Natural killer cell treated with Interleukin-12 subunit alpha and Interleukin-12 subunit beta and Interleukin-15 and Interleukin-18, amount 100 ng/mL, for 72 hours (primary cell): Measurements from ENCODE around the gene PPP2R3C. TPM values are rescaled to one million over a fixed set of nuclear protein-coding genes. Genes with fewer than 3 reads are reported as not detected.
A peak's percentile ranks its signal among the peaks of the same experiment; 100 is the strongest.
"Not testable (repeated sequence)": the region's sequence is repeated elsewhere in the genome, so short reads cannot be mapped to it uniquely, and the experiment has no call there.

Source experiments
- ATAC-seq, 2 donors: fragments of 150-1000 bp; cut with Tn5 transposase in 1 of 2; sonication (Bioruptor Pico), chemical (Tn5 transposase) in 1 of 2; 2 replicates each; pipeline ENCODE4 v1.10.0; 2021
- DNase-seq: peaks from one replicate; pipeline ENCODE4 v3.0.0; 2022; ENCODE audit warnings: low spot score
- H3K27ac Mint-ChIP-seq, 2 donors: 1 replicate in 1 of 2; 2 replicates in 1 of 2; pipeline ENCODE4 v1.8.0; 2022; ENCODE audit warnings: mixed read lengths in 2 of 2, mild to moderate bottlenecking in 1 of 2, moderate library complexity in 1 of 2
- H3K27me3 Mint-ChIP-seq, 2 donors: 1 replicate in 1 of 2; 2 replicates in 1 of 2; pipeline ENCODE4 v1.8.0; 2022; ENCODE audit warnings: mixed read lengths in 2 of 2
- H3K36me3 Mint-ChIP-seq: one replicate; pipeline ENCODE4 v1.8.0; 2022; ENCODE audit warnings: mixed read lengths
- H3K4me1 Mint-ChIP-seq, 2 donors: 1 replicate in 1 of 2; 2 replicates in 1 of 2; pipeline ENCODE4 v1.8.0; 2022; ENCODE audit warnings: low read depth in 2 of 2, mixed read lengths in 2 of 2, mild to moderate bottlenecking in 1 of 2
- H3K4me3 Mint-ChIP-seq: one replicate; pipeline ENCODE4 v1.8.0; 2022; ENCODE audit warnings: mixed read lengths
- H3K9me3 Mint-ChIP-seq: 2 replicates; pipeline ENCODE4 v1.8.0; 2022; ENCODE audit warnings: mixed read lengths
- total RNA-seq, 2 donors: library from RNA; stranded (reverse); gene quantifications; one replicate each; pipeline ENCODE4 v1.2.3, GENCODE V29; 2022

The PPP2R3C gene
- total RNA-seq, 2 donors from 2014 or later: 64.3 to 91.5 TPM

- not testable (repeated sequence) for H3K9me3 Mint-ChIP-seq, DNase-seq, H3K27ac Mint-ChIP-seq, H3K36me3 Mint-ChIP-seq, H3K4me3 Mint-ChIP-seq, ATAC-seq, H3K27me3 Mint-ChIP-seq
- peaks cover 4 to 10% of the 10 kb centered on the region in 2 donors for H3K4me1 Mint-ChIP-seq
Observed at GRCh38 chr14:35065731-35066130, 56.1 kb downstream of the PPP2R3C start.

GRCh38 chr14:35061113-35061791 lies 60.5 kb downstream of the PPP2R3C start:
- not testable (repeated sequence) for H3K4me1 Mint-ChIP-seq, H3K27me3 Mint-ChIP-seq, DNase-seq, H3K27ac Mint-ChIP-seq, ATAC-seq, H3K9me3 Mint-ChIP-seq, H3K4me3 Mint-ChIP-seq
- peaks cover 19% of the 10 kb centered on the region for H3K36me3 Mint-ChIP-seq

GRCh38 chr14:35052637-35053036 lies 69.2 kb downstream of the PPP2R3C start:
- Mint-ChIP-seq H3K9me3 (no peaks in the 10 kb centered on the region), H3K36me3 (peaks cover 11% of the 10 kb centered on the region), H3K27me3 (no peaks in the 10 kb centered on the region), H3K4me1 (peaks cover 6 to 18% of the 10 kb centered on the region in 2 donors), H3K4me3 (no peak overlapping the region), H3K27ac (no peak overlapping the region)
- ATAC-seq (no peak), DNase-seq (no peak)

GRCh38 chr14:35051796-35052195 lies 70.0 kb downstream of the PPP2R3C start:
- Mint-ChIP-seq H3K27me3 (no peaks in the 10 kb centered on the region), H3K27ac (no peak overlapping the region), H3K4me3 (no peak overlapping the region), H3K9me3 (no peaks in the 10 kb centered on the region), H3K36me3 (peaks cover 5% of the 10 kb centered on the region), H3K4me1 (peaks cover 11 to 21% of the 10 kb centered on the region in 2 donors)
- ATAC-seq (no peak), DNase-seq (no peak)

GRCh38 chr14:35050652-35051051 lies 71.1 kb downstream of the PPP2R3C start:
- ATAC-seq: no peak
- H3K9me3 Mint-ChIP-seq: no peaks in the 10 kb centered on the region

GRCh38 chr14:35047976-35048513 lies 73.7 kb downstream of the PPP2R3C start:
- Mint-ChIP-seq H3K27me3 (no peaks in the 10 kb centered on the region), H3K27ac (peak overlapping the region; percentile 97 to 99), H3K4me1 (peaks cover 22 to 29% of the 10 kb centered on the region in 2 donors), H3K36me3 (no peaks in the 10 kb centered on the region), H3K9me3 (no peaks in the 10 kb centered on the region), H3K4me3 (peak overlapping the region; percentile 100)
- DNase-seq: no peak
- ATAC-seq: no peak

More at GRCh38 chr14:35050652-35051051, 71.1 kb downstream of the PPP2R3C start:
- no peaks in the 10 kb centered on the region for H3K27me3 Mint-ChIP-seq
- DNase-seq: no peak
- no peak overlapping the region for H3K4me3 Mint-ChIP-seq
- H3K4me1 Mint-ChIP-seq: peaks cover 14 to 20% of the 10 kb centered on the region in 2 donors
- H3K36me3 Mint-ChIP-seq: no peaks in the 10 kb centered on the region
- no peak overlapping the region for H3K27ac Mint-ChIP-seq

GRCh38 chr14:35046751-35047536 lies 74.8 kb downstream of the PPP2R3C start:
- H3K9me3 Mint-ChIP-seq: no peaks in the 10 kb centered on the region
- no peak for DNase-seq
- ATAC-seq: peak; percentile 11 to 28

GRCh38 chr14:35046048-35046750 lies 75.6 kb downstream of the PPP2R3C start, which contains the start of gene FAM177A1:
Gene FAM177A1, plus strand, starts transcription at chr14:35046272. Its CDS starts 192 bp downstream, at chr14:35046464.
- H3K4me3 Mint-ChIP-seq: peak within 1 kb of the TSS; percentile 100
- H3K9me3 Mint-ChIP-seq: no peaks in the 10 kb centered on the region
- no peaks in the 10 kb centered on the region for H3K36me3 Mint-ChIP-seq
- DNase-seq: peak; percentile 98
- H3K4me1 Mint-ChIP-seq: peaks cover 22 to 29% of the 10 kb centered on the region in 2 donors
- no peaks in the 10 kb centered on the region for H3K27me3 Mint-ChIP-seq
- peak; percentile 98 to 99 for ATAC-seq
- peak within 1 kb of the TSS; percentile 97 to 99 for H3K27ac Mint-ChIP-seq

More at GRCh38 chr14:35046751-35047536, 74.8 kb downstream of the PPP2R3C start:
- peaks cover 22 to 29% of the 10 kb centered on the region in 2 donors for H3K4me1 Mint-ChIP-seq
- H3K27ac Mint-ChIP-seq: peak overlapping the region; percentile 97 to 99
- no peaks in the 10 kb centered on the region for H3K36me3 Mint-ChIP-seq
- peak overlapping the region; percentile 100 for H3K4me3 Mint-ChIP-seq
- H3K27me3 Mint-ChIP-seq: no peaks in the 10 kb centered on the region

- Mint-ChIP-seq H3K27ac (peak overlapping the region; percentile 97 to 99), H3K36me3 (no peaks in the 10 kb centered on the region), H3K4me1 (peaks cover 22 to 29% of the 10 kb centered on the region in 2 donors), H3K9me3 (no peaks in the 10 kb centered on the region), H3K27me3 (no peaks in the 10 kb centered on the region), H3K4me3 (peak overlapping the region; percentile 100)
- no peak for DNase-seq
- ATAC-seq: no peak
Observed at GRCh38 chr14:35045798-35046047, 76.1 kb downstream of the PPP2R3C start.

GRCh38 chr14:35044939-35045797 lies 76.6 kb downstream of the PPP2R3C start:
- Mint-ChIP-seq H3K27ac (peak overlapping the region; percentile 97 to 99), H3K9me3 (no peaks in the 10 kb centered on the region), H3K36me3 (no peaks in the 10 kb centered on the region), H3K27me3 (no peaks in the 10 kb centered on the region), H3K4me3 (peak overlapping the region; percentile 100), H3K4me1 (peaks cover 22 to 29% of the 10 kb centered on the region in 2 donors)
- ATAC-seq (peak in 1 of 2 donors; percentile 0), DNase-seq (no peak)

- no peaks in the 10 kb centered on the region for H3K9me3 Mint-ChIP-seq
- no peak for ATAC-seq
- no peaks in the 10 kb centered on the region for H3K36me3 Mint-ChIP-seq
- peaks cover 20 to 24% of the 10 kb centered on the region in 2 donors for H3K4me1 Mint-ChIP-seq
- no peak overlapping the region for H3K4me3 Mint-ChIP-seq
- no peak for DNase-seq
- H3K27me3 Mint-ChIP-seq: no peaks in the 10 kb centered on the region
- H3K27ac Mint-ChIP-seq: peak overlapping the region in 1 of 2 donors; percentile 54
Observed at GRCh38 chr14:35043046-35043445, 78.7 kb downstream of the PPP2R3C start.

- H3K36me3 Mint-ChIP-seq: no peaks in the 10 kb centered on the region
- peak overlapping the region in 1 of 2 donors; percentile 54 for H3K27ac Mint-ChIP-seq
- no peak overlapping the region for H3K4me3 Mint-ChIP-seq
- ATAC-seq (no peak), DNase-seq (no peak)
- no peaks in the 10 kb centered on the region for H3K9me3 Mint-ChIP-seq
- H3K4me1 Mint-ChIP-seq: peaks cover 16 to 19% of the 10 kb centered on the region in 2 donors
- no peaks in the 10 kb centered on the region for H3K27me3 Mint-ChIP-seq
Observed at GRCh38 chr14:35042632-35043031, 79.2 kb downstream of the PPP2R3C start.

- H3K4me3 Mint-ChIP-seq, H3K9me3 Mint-ChIP-seq, H3K4me1 Mint-ChIP-seq, ATAC-seq, DNase-seq, H3K27ac Mint-ChIP-seq, H3K27me3 Mint-ChIP-seq: not testable (repeated sequence)
- H3K36me3 Mint-ChIP-seq: peaks cover 12% of the 10 kb centered on the region
Observed at GRCh38 chr14:35038312-35038711, 83.5 kb downstream of the PPP2R3C start.
